ENCODE measurements around the gene MAVS. TPM values are rescaled to one million over a fixed set of nuclear protein-coding genes. Genes with fewer than 3 reads are reported as not detected.
"Not testable (repeated sequence)": the region's sequence is repeated elsewhere in the genome, so short reads cannot be mapped to it uniquely, and the experiment has no call there.

MAVS gene
- polyA plus RNA-seq, 3 donors: 23.9 to 28.3 (median 25.2) TPM

DNA sequence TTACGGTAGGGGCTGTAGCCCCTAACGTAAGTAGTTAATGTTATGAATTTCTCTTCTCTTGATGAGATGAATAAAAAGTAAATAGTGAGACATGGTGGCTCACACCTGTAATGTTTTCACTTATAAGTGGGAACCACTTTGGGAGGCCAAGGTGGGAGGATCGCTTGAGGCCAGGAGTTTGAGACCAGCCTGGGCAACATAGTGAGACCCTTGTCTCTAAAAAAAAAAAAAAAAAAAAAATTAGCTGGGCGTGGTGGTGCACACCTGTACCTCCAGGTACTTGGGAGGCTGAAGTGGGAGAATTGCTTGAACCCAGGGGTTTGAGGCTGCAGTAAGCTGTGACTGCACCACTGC is 32.3 kb downstream of the MAVS start:
- DNase-seq (ENCODE audit: low read depth in 3 of 3, low spot score in 2 of 3): not testable (repeated sequence)

DNA sequence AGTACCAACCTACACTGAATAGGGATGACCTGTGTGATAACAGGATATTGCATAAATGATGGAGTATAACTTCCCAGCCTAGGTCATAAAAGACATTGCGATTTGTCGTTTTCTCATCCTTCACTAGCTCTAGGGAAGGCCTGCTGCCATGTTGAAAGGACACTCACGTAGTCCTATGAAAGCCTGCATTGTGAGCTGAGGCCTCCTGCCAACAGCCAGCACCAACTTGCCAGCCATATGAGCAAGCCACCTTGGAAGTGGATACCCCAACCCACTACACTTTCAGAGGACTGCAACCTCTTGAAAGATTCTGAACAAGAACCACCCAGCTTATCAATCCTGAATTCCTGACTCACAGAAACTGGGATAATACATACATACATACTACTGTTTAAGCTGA is 39.1 kb downstream of the MAVS start:
- DNase-seq (ENCODE audit: low read depth in 3 of 3, low spot score in 2 of 3): no peak

GRCh38 chr20:3887876-3888620 is 41.4 kb downstream of the MAVS start:
- DNase-seq (ENCODE audit: low read depth in 3 of 3, low spot score in 2 of 3): no peak

- peak; percentile 97 to 99 (median 97) for DNase-seq (ENCODE audit: low read depth in 3 of 3, low spot score in 2 of 3)
Measured at GRCh38 chr20:3888622-3889488, 42.2 kb downstream of the MAVS start, which contains the start of gene PANK2. TSS of gene PANK2 (plus strand) at chr20:3889387.

DNA sequence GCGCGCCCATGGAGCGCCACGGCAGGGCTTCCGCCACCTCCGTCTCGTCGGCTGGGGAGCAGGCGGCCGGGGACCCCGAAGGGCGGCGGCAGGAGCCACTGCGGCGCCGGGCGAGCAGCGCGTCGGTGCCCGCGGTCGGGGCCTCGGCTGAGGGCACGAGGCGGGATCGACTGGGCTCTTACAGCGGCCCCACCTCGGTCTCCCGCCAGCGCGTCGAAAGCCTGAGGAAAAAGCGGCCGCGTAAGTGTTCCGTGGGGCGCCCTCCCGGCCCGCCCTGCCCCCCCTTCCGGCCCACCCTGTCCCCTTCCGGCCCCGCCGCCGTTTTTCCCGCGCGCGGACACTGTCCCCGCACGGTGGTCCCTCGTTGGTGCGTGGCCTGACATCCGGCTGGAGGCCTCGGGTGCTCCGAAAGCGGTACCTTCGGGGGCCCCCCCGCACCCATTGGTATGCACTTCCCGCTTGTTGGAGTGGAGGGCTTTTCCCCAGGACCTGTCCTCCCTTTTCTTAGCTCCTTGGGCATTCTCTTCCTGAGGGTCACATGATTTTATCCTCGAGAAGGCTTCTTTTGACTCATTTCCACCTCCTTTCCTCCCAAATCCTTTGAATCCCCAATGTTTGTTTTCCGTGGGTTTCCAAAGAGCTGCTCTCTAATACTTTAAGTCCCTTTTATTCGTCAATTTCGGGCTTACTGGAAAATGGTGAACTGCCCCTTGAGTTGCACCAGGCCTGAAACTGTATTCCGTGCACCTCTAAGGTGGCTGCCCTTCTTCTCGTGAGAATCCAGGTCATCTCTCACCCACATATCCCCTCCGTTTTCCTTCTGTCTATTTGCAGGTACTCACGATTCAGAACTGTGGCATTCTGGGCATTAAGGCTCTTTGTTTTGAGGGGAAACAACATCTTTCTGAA is 43.1 kb downstream of the MAVS start:
- DNase-seq (ENCODE audit: low read depth in 3 of 3, low spot score in 2 of 3): no peak

- DNase-seq (ENCODE audit: low read depth in 3 of 3, low spot score in 2 of 3): no peak
Measured at GRCh38 chr20:3890398-3890751, 43.7 kb downstream of the MAVS start.

DNA sequence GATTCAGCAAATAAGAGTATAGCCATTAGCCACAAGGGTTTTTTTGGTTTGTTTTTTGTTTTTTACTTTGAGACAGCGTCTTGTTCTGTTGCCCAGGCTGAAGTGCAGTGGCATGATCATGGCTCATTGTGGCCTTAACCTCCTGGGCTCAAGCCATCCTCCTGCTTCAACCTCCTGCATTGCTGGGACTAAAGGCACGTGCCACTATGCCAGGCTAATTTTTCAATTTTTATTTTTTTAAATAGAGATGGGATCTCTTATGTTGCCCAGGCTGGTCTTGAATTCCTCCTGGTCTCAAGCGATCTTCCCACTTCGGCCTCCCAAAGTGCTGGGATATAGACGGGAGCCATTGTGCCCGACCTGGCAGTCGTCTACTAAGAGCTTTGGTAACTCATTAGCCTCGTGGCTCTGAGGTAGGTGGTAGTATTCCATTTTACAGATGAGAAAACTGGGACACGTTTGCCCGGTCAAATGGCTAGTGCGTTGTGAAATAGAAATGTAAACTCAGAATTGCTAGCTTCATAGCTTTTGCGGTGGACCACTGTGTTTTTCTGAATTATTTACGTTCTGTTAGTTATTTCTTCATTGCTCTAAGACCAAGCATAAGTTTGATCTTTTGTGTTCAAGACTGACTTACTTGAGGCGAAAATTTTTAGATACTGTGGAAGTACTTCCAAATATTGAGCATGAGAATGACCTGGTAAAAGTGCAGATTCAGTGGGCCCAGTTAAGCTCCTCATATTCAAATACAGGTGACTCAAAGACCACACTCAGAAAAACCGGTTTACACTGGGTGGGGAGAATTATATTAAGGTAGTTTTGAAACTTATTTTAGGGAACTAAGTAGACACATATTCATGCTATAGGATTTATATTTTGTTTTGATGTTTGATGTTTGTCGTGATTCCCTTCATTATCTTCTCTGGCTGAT is 44.6 kb downstream of the MAVS start:
- no peak for DNase-seq (ENCODE audit: low read depth in 3 of 3, low spot score in 2 of 3)

DNA sequence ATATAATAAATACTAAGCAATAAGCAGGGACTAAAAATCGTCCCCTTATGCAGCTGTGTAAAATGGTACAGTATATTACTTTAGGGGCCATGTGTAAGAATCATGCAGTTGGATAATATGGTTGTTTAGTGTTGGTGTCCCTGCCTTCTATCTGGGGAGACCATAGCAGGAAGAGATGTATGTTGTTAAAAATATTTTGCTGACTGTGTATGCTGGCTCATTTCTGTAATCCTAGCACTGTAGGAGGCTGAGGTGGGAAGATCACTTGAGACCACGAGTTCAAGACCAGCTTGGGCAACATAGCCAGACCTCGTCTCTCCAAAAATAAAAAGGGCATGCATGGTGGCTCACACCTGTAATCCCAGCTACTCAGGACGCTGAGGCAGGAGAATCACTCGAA is 48.2 kb downstream of the MAVS start:
- no peak for DNase-seq (ENCODE audit: low read depth in 3 of 3, low spot score in 2 of 3)

DNA sequence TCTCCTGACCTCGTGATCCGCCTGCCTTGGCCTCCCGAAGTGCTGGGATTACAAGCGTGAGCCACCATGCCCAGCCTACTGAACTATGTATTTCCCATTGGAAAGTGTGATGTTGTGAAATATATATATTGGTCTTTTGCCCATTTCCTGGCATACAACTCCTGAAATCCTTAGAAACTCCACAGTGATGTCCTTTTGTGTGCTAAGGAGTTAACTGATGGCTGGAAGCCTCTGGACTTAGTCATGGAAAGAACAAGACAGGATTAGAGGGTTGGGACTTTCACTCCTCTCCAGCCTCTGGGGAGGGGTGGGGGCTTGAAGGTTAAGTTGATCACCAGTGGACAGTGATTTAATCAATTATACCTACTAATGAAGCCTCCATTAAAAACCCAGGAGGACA is 49.7 kb downstream of the MAVS start:
- DNase-seq (ENCODE audit: low read depth in 3 of 3, low spot score in 2 of 3): no peak

GRCh38 chr20:3896853-3897583 is 50.4 kb downstream of the MAVS start:
- no peak for DNase-seq (ENCODE audit: low read depth in 3 of 3, low spot score in 2 of 3)

- DNase-seq (ENCODE audit: low read depth in 3 of 3, low spot score in 2 of 3): not testable (repeated sequence)
Measured at GRCh38 chr20:3898181-3898580, 51.5 kb downstream of the MAVS start.

DNA sequence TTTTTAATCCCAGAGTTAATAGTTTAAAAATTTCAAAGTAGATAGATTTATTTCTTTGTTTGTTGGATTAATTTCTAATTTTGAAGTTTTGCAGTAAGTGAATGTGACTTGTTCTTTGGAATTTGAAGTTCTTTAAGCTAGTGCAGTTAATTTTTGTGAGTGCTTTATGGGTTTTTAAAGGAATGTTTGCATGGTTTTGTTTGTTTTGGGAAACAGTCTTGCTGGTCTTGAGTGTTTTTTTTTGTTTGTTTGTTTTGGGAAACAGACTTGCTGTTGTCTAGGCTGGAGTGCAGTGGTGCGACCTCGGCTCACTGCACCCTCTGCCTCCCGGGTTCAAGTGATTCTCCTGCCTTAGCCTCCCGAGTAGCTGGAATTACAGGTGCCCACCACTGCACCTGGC is 52.0 kb downstream of the MAVS start:
- DNase-seq (ENCODE audit: low read depth in 3 of 3, low spot score in 2 of 3): no peak

- no peak for DNase-seq (ENCODE audit: low read depth in 3 of 3, low spot score in 2 of 3)
Measured at GRCh38 chr20:3900187-3900604, 53.6 kb downstream of the MAVS start.

DNA sequence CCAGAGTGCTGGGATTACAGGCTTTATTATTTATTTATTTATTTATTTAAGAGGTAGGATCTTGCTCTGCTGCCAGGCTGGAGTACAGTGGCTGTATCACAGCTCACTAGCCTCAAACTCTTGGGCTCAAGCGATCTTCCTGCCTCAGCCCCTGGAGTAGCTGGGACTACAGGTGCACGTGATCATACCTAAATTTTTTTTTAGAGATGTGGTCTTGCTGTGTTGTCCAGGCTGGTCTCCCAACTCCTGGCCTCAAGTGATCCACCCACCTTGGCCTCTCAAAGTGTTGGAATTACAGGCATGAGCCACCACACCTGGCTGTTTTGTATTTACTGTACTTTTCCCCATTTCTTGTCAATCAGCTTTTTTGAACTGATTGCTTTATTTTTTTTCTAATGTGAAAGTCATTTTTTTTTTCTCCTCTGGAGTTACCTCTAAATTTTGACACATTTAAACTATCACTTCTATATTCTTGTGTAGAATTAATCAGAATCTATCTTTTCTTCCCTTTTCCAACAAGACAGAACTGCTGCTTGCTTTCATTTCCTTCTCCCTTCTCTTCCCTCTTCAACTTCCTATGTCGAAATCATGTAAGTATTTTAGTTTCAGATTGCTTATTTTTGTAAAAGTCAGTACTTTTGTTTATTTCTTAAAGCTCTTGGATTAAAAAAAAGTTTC is 54.5 kb downstream of the MAVS start:
- no peak for DNase-seq (ENCODE audit: low read depth in 3 of 3, low spot score in 2 of 3)

DNA sequence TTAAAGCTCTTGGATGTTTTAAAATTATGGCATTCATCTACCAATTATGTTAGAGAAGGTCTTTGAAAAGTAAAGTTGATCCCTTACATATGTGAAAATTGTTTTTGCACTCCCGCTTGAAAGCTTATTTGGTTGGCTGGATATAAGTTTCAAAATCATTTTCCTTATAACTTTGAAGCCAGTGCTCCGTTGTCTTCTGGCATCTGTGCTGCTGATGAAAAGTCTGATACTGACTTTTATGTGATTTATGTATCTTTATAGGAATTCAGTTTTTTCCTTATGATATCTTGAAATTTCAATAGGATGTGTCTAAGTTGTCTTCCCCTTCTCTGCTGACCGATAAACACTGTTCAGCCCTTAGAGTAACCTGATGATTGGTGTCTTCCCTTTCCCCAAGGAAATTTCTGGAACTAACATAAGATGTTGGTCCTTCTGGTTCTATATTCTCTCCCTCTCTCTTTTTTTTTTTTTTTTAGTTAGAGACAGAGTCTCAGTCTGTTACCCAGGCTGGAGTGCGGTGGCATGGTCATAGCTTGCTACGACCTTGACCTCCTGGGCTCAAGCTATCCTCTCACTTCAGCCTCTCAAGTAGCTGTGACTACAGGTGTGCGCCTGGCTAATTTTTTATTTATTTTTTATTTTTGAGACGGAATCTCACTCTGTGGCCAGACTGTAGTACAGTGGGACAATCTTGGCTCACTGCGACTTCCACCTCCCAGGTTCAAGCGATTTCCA is 55.2 kb downstream of the MAVS start:
- DNase-seq (ENCODE audit: low read depth in 3 of 3, low spot score in 2 of 3): no peak

DNA sequence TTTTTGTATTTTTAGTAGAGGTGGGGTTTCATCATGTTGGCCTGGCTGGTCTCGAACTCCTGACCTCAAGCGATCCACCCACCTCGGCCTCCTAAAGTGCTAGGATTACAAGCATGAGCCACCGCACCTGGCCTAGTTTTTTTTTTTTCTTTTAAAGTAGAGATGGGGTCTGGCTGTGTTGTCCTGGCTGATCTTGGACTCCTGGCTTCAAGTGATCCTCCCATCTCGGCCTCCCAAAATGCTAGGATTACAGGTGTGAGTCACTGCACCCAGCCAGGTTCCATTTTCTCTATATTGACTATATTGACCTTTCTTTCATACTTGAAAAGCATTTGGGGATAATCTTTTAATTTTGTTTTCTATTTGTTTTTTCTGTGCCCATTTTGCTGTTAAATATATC is 55.8 kb downstream of the MAVS start:
- DNase-seq (ENCODE audit: low read depth in 3 of 3, low spot score in 2 of 3): no peak

- no peak for DNase-seq (ENCODE audit: low read depth in 3 of 3, low spot score in 2 of 3)
Measured at GRCh38 chr20:3904224-3904623, 57.6 kb downstream of the MAVS start.

- DNase-seq (ENCODE audit: low read depth in 3 of 3, low spot score in 2 of 3): no peak
Measured at GRCh38 chr20:3904857-3905256, 58.2 kb downstream of the MAVS start.

Measured in right renal cortex interstitium (tissue), 3 donors.